Left ventricle myocardium inferior (tissue), 1 donor: ENCODE measurements around the gene FUZ. TPM values are rescaled to one million over a fixed set of nuclear protein-coding genes. Genes with fewer than 3 reads are reported as not detected.

ENCODE experiments used
- DNase-seq: peaks from one replicate; pipeline ENCODE4 v3.0.0-alpha.2; 2020
- H3K27ac ChIP-seq: fragments of 200-600 bp; replicated peaks from 2 replicates; pipeline ENCODE4 v1.8.0; 2021
- H3K27me3 ChIP-seq: fragments of 200-600 bp; 2 replicates; pipeline ENCODE4 v1.8.0; 2021; ENCODE audit warnings: low read depth
- H3K36me3 ChIP-seq: fragments of 200-600 bp; 2 replicates; pipeline ENCODE4 v1.8.0; 2021
- H3K4me1 ChIP-seq: fragments of 200-600 bp; 2 replicates; pipeline ENCODE4 v1.8.0; 2021
- H3K4me3 ChIP-seq: fragments of 200-600 bp; 2 replicates; pipeline ENCODE4 v1.8.0; 2021; ENCODE audit warnings: mild to moderate bottlenecking, moderate library complexity
- H3K9me3 ChIP-seq: fragments of 200-600 bp; replicated peaks from 2 replicates; pipeline ENCODE4 v1.8.0; 2021
- intact Hi-C: fragments of 100-400 bp; cut with micrococcal nuclease; formaldehyde crosslinking; loops from one replicate; pipeline ENCODE4 v1.11.0; 2022
- total RNA-seq: library from RNA; stranded (reverse); fragmentation: NEBNext Ultra II Directional; extraction: Animal tissue kit (Norgen Biotek cat#: 25700); gene quantifications from one replicate; pipeline ENCODE4 v1.2.1, GENCODE V29; 2021
- TF ChIP-seq, protein P1 (sequence below): fragments of 200-600 bp; IDR thresholded peaks from 2 replicates; pipeline ENCODE4 v1.8.0; 2021; ENCODE audit warnings: antibody characterized with exemption, mild to moderate bottlenecking, borderline replicate concordance
- donor health status: DM: no; HTN: yes; CAD: no; lungs with severe emphysema.

Gene FUZ
- total RNA-seq, 1 donor from 2014 or later = 18.3 TPM

DNA sequence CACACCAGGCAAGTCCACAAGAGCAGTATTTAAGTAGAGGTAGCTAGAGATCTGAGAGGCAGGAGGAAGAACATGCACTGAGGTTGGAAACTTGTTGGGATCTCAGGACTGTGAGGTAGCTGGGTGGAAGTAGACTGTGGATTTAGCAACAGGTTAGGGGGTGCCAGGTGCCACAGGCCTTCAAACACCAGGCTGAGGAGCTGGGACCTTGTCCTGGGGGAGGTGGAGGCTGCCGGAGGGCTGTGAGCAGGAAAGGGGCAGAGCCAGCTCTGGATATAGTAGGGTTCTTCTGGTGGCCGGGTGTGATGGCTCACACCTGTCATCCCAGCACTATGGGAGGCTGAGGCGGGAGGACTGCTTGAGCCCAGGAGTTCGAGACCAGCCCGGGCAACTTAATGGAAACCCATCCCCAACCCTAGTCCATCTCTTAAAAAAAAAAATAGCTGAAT is 3.1 kb downstream of the FUZ start:
- intact Hi-C loops = no loop called here
- TF ChIP-seq, protein P1, sequence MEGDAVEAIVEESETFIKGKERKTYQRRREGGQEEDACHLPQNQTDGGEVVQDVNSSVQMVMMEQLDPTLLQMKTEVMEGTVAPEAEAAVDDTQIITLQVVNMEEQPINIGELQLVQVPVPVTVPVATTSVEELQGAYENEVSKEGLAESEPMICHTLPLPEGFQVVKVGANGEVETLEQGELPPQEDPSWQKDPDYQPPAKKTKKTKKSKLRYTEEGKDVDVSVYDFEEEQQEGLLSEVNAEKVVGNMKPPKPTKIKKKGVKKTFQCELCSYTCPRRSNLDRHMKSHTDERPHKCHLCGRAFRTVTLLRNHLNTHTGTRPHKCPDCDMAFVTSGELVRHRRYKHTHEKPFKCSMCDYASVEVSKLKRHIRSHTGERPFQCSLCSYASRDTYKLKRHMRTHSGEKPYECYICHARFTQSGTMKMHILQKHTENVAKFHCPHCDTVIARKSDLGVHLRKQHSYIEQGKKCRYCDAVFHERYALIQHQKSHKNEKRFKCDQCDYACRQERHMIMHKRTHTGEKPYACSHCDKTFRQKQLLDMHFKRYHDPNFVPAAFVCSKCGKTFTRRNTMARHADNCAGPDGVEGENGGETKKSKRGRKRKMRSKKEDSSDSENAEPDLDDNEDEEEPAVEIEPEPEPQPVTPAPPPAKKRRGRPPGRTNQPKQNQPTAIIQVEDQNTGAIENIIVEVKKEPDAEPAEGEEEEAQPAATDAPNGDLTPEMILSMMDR = no peak
- Histone ChIP-seq H3K36me3 (peaks cover 24% of the 10 kb centered on the region), H3K27me3 (no peaks in the 10 kb centered on the region), H3K9me3 (no peaks in the 10 kb centered on the region), H3K27ac (peak overlapping the region; percentile 93), H3K4me1 (peaks cover 45% of the 10 kb centered on the region), H3K4me3 (peak overlapping the region; percentile 89)
- no peak for DNase-seq

DNA sequence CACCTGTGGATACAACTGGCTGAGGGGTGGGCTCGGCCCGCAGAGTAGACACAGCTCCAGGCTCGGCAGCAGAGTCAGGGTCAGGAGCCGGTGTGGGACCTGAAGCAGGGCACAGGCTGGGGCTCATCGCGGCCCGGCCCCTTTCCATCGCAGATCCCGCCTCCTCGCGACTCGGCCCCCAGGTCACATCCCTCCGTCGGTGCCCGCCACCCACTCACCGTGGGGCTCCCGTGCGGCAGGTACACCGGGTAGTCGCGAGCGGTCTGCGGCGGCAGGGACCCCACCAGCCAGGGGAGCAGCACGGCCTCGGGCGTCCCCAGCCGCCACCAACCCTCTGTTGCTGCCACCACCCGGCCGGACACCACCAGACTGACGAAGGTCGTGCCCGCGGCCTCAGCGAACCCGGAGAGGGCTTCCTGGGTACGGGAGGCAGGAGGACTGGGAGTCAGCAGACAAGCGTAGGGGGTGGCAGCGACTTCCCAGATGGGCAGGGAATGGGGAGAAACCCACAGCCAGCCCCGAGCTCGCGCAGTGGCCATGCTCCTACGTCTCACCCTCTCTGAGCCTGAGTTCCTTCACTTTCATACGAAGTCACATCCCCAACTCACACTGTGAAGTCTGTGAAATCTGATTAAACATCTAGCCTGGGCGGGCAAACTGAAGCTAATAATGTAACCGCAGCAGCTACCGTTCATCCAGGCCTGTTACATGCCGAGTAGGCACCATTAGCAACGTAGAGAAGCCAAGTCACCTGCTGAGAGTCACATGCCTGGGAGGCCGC is 3.7 kb downstream of the FUZ start:
- H3K27me3 ChIP-seq = no peaks in the 10 kb centered on the region
- no peaks in the 10 kb centered on the region for H3K9me3 ChIP-seq
- peak overlapping the region; percentile 89 for H3K4me3 ChIP-seq
- peaks cover 45% of the 10 kb centered on the region for H3K4me1 ChIP-seq
- TF ChIP-seq, protein P1 = no peak
- peak; percentile 70 for DNase-seq
- H3K36me3 ChIP-seq = peaks cover 30% of the 10 kb centered on the region
- intact Hi-C loops = no loop called here
- H3K27ac ChIP-seq = peak overlapping the region; percentile 93

DNA sequence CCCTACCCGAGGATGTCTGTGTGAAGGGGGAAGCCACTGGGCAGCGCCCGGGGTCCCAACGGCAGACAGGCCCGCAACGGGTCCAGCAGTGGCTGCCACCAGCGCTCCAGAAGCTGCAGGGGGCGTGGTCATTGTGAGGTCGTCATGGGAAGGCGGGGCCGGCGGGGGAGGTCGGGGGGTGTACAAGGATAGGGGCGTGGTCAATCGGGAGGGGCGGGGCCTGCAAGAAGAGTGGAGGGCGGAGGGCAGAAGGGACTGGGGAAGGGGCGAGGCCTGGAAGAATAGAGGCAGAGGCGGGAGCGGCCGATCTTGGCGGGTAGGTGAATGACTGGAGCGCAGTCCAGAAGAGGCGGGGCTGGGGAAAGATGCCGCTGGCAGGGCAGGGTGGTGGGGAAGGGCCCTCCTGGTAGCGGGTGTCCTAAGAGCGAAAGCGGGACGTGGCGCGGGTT is 4.4 kb downstream of the FUZ start:
- intact Hi-C loops = no loop called here

DNA sequence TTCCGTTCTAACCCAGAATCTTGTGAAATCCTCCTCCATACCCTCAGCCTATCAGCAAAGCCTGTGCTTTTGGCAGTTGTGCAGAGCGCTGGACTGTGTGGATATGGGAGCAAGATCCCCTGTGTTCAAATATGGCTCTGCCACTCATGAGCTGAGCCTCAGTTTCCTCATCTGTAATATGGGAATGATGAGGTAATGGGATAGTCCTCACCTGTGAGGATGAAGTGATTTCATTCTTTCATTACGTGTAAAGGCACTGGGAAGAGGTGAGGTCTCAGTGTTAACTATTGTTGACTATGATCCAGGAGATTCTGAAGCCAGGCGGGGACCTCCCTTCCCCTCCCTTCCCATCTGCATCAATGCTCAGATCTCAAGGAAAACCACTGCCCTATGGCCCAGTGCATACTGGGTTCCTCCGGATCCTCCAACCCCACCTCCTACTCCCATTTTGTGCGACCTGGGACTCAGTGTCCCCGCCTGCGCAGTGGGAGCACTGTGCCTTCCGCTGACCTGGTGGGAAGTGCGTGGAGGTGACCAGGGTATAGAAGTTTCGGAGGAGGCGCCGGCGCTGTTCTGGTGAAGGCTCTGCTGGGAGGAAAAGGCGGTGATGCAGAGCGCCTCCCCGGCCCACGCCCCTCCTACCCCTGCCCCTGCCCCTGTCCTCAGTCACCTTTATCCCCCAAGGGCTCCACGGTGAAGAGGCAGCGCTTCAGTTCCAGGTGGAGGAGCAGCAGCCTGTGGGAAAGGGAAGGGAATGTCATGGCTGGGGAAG is 5.0 kb downstream of the FUZ start:
- H3K27ac ChIP-seq = peak overlapping the region; percentile 93
- intact Hi-C loops = no loop called here
- no peaks in the 10 kb centered on the region for H3K27me3 ChIP-seq
- peak overlapping the region; percentile 89 for H3K4me3 ChIP-seq
- peaks cover 38% of the 10 kb centered on the region for H3K4me1 ChIP-seq
- no peak for DNase-seq
- H3K9me3 ChIP-seq = no peaks in the 10 kb centered on the region
- H3K36me3 ChIP-seq = peaks cover 41% of the 10 kb centered on the region
- TF ChIP-seq, protein P1 = no peak

More for the DNA sequence above, 4.4 kb downstream of the FUZ start:
- H3K4me3 ChIP-seq = peak overlapping the region; percentile 89
- no peaks in the 10 kb centered on the region for H3K9me3 ChIP-seq
- peak overlapping the region; percentile 93 for H3K27ac ChIP-seq
- H3K27me3 ChIP-seq = no peaks in the 10 kb centered on the region
- TF ChIP-seq, protein P1 = no peak
- peaks cover 39% of the 10 kb centered on the region for H3K4me1 ChIP-seq
- peaks cover 35% of the 10 kb centered on the region for H3K36me3 ChIP-seq
- DNase-seq = peak; percentile 95

- Histone ChIP-seq H3K27me3 (no peaks in the 10 kb centered on the region), H3K9me3 (no peaks in the 10 kb centered on the region), H3K27ac (peak overlapping the region; percentile 93), H3K36me3 (peaks cover 46% of the 10 kb centered on the region), H3K4me1 (peaks cover 37% of the 10 kb centered on the region), H3K4me3 (no peak overlapping the region)
- DNase-seq = no peak
- TF ChIP-seq, protein P1 = no peak
- intact Hi-C loops = no loop called here
Observed at GRCh38 chr19:49807058-49807903, 5.8 kb downstream of the FUZ start.
